T47D (cell line): ENCODE measurements around the gene NFKBIL1.
"Not testable (repeated sequence)": the region's sequence is repeated elsewhere in the genome, so short reads cannot be mapped to it uniquely, and the experiment has no call there.

Source experiments
- DNase-seq, 2 experiments: peaks; one replicate each; pipeline versions ENCODE4 v3.0.0 to v3.0.0-alpha.2; 2011 to 2012; ENCODE audit warnings: low read depth in 1 of 2, low spot score in 1 of 2
- JUND ChIP-seq: IDR thresholded peaks from 2 replicates; pipeline ENCODE4 v1.6.1; 2012; ENCODE audit warnings: low read depth
- in situ Hi-C: cut with HindIII; loops from 2 replicates; pipeline ENCODE4 v1.10.0; 2016; ENCODE audit warnings: low sequenced_read_pairs, low pct_unique_long_range_greater_than_20kb

NFKBIL1 gene

GRCh38 chr6:31585491-31585890 is 38.1 kb downstream of the NFKBIL1 start:
- in situ Hi-C loops: no loop called here
- no peak for TF ChIP-seq JUND
- peak in 1 of 2 experiments; percentile 37 for DNase-seq

GRCh38 chr6:31586008-31586407 is 38.6 kb downstream of the NFKBIL1 start, which contains the start of gene LST1:
Gene LST1 (plus strand): TSS chr6:31586277. CDS start chr6:31587300, 1,023 bp downstream.
- TF ChIP-seq JUND: no peak
- in situ Hi-C loops: no loop called here
- DNase-seq: no peak

- in situ Hi-C loops: no loop called here
- no peak for TF ChIP-seq JUND
- DNase-seq: no peak
Observed at GRCh38 chr6:31586599-31587281, 39.3 kb downstream of the NFKBIL1 start.

GRCh38 chr6:31587791-31588777 is 40.7 kb downstream of the NFKBIL1 start:
- DNase-seq: no peak
- in situ Hi-C loops: no loop called here
- no peak for TF ChIP-seq JUND

GRCh38 chr6:31588871-31589650 is 41.7 kb downstream of the NFKBIL1 start:
- DNase-seq: no peak
- TF ChIP-seq JUND: no peak
- in situ Hi-C loops: no loop called here

- DNase-seq, in situ Hi-C loops: not testable (repeated sequence)
Observed at GRCh38 chr6:31590691-31591090, 43.3 kb downstream of the NFKBIL1 start.

GRCh38 chr6:31592396-31592771 is 45.0 kb downstream of the NFKBIL1 start:
- TF ChIP-seq JUND: no peak
- no peak for DNase-seq
- in situ Hi-C loops: no loop called here

- in situ Hi-C loops: no loop called here
- TF ChIP-seq JUND: no peak
- DNase-seq: peak in 1 of 2 experiments; percentile 54
Observed at GRCh38 chr6:31597006-31597405, 49.6 kb downstream of the NFKBIL1 start.

- no peak for DNase-seq
- in situ Hi-C loops: no loop called here
- no peak for TF ChIP-seq JUND
Observed at GRCh38 chr6:31607317-31607716, 59.9 kb downstream of the NFKBIL1 start.
